Thyroid gland (tissue), 4 donors: ENCODE results near the gene SLC48A1.

ENCODE experiments used
- POLR2A ChIP-seq, 2 donors: fragments of 450-650 bp; IDR thresholded peaks; one replicate each; pipeline ENCODE4 v1.6.1; 2017; ENCODE audit warnings: antibody characterized with exemption in 2 of 2, mild to moderate bottlenecking in 2 of 2, moderate library complexity in 1 of 2
- TF ChIP-seq, protein P1 (sequence below), 6 experiments: fragments of 200-600 bp in 3 of 6; fragments of 450-650 bp in 3 of 6; sonication (generic) in 3 of 6; IDR thresholded peaks; one replicate each; pipeline ENCODE4 v1.5.1; 2016 to 2019; ENCODE audit warnings: antibody characterized with exemption in 6 of 6, mild to moderate bottlenecking in 2 of 6, inconsistent platforms in 1 of 6, moderate library complexity in 1 of 6

DNA sequence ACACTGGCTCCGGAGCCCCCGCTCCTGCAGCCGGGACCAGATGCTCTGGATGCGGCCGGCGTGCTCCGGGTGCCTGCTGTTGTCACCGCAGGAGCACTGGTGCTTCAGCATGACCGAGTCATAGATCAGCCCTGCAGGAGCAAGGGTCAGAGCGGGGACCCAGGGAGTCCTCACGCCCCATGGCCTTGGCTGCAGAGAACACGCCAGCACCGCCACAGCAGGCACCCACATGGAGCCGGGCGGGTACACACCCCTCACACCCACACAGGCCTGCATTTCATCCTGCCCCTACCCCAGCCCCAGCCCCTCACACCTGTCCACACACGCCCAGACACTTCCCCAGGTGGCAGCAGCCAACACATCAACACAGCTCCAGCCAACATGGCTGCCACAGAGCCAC, 18.8 kb downstream of the SLC48A1 start:
- TF ChIP-seq, protein P1, sequence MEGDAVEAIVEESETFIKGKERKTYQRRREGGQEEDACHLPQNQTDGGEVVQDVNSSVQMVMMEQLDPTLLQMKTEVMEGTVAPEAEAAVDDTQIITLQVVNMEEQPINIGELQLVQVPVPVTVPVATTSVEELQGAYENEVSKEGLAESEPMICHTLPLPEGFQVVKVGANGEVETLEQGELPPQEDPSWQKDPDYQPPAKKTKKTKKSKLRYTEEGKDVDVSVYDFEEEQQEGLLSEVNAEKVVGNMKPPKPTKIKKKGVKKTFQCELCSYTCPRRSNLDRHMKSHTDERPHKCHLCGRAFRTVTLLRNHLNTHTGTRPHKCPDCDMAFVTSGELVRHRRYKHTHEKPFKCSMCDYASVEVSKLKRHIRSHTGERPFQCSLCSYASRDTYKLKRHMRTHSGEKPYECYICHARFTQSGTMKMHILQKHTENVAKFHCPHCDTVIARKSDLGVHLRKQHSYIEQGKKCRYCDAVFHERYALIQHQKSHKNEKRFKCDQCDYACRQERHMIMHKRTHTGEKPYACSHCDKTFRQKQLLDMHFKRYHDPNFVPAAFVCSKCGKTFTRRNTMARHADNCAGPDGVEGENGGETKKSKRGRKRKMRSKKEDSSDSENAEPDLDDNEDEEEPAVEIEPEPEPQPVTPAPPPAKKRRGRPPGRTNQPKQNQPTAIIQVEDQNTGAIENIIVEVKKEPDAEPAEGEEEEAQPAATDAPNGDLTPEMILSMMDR (IDR thresholded peaks at IDR 0.05) = no peak
- no peak for TF ChIP-seq POLR2A (IDR thresholded peaks at IDR 0.05)
